ENCODE results near the gene VNN1.
"Not testable (repeated sequence)": the region's sequence is repeated elsewhere in the genome, so short reads cannot be mapped to it uniquely, and the experiment has no call there.

The VNN1 gene

GRCh38 chr6:132719736-132720448 lies 6.0 kb upstream of the VNN1 start:
- no peak for DNase-seq

- DNase-seq: no peak
These were observed 2.2 kb upstream of the VNN1 start for GRCh38 chr6:132715881-132716637.

GRCh38 chr6:132715204-132715603 lies 1.3 kb upstream of the VNN1 start:
- DNase-seq: no peak

- DNase-seq: no peak
These were observed 305 bp upstream of the VNN1 start for GRCh38 chr6:132714160-132714559.

- DNase-seq: no peak
These were observed 1.5 kb downstream of the VNN1 start for GRCh38 chr6:132712366-132712765.

- no peak for DNase-seq
These were observed 5.1 kb downstream of the VNN1 start for GRCh38 chr6:132708771-132709170.

- DNase-seq: no peak
These were observed 5.9 kb downstream of the VNN1 start for GRCh38 chr6:132708002-132708401.

- DNase-seq: not testable (repeated sequence)
These were observed 7.1 kb downstream of the VNN1 start for GRCh38 chr6:132706756-132707155.

- no peak for DNase-seq
These were observed 9.9 kb downstream of the VNN1 start for GRCh38 chr6:132703936-132704335.

- DNase-seq: no peak
These were observed 15.2 kb downstream of the VNN1 start for GRCh38 chr6:132698608-132699007.

GRCh38 chr6:132695773-132696172 lies 18.1 kb downstream of the VNN1 start:
- DNase-seq: no peak

GRCh38 chr6:132693478-132693877 lies 20.4 kb downstream of the VNN1 start:
- no peak for DNase-seq

GRCh38 chr6:132690678-132691077 lies 23.2 kb downstream of the VNN1 start:
- DNase-seq: no peak

- no peak for DNase-seq
These were observed 26.5 kb downstream of the VNN1 start for GRCh38 chr6:132687306-132687705.

GRCh38 chr6:132686531-132686930 lies 27.3 kb downstream of the VNN1 start:
- no peak for DNase-seq

GRCh38 chr6:132685009-132685408 lies 28.8 kb downstream of the VNN1 start:
- DNase-seq: no peak

GRCh38 chr6:132684272-132684671 lies 29.6 kb downstream of the VNN1 start:
- no peak for DNase-seq

GRCh38 chr6:132683543-132683942 lies 30.3 kb downstream of the VNN1 start:
- no peak for DNase-seq

- DNase-seq: not testable (repeated sequence)
These were observed 34.8 kb downstream of the VNN1 start for GRCh38 chr6:132679094-132679493.

- no peak for DNase-seq
These were observed 38.1 kb downstream of the VNN1 start for GRCh38 chr6:132675749-132676148.

GRCh38 chr6:132675002-132675401 lies 38.9 kb downstream of the VNN1 start:
- no peak for DNase-seq

GRCh38 chr6:132673376-132674094 lies 40.3 kb downstream of the VNN1 start:
- DNase-seq: no peak

- no peak for DNase-seq
These were observed 42.6 kb downstream of the VNN1 start for GRCh38 chr6:132671295-132671694.
